Activated naive CD4-positive, alpha-beta T cell treated with anti-CD3 and anti-CD28 coated beads, Interleukin-2, amount 50 U/mL, for 72 hours (primary cell): ENCODE data around the gene UBE4B. TPM values are rescaled to one million over a fixed set of nuclear protein-coding genes. Genes with fewer than 3 reads are reported as not detected.
"Not testable (repeated sequence)": the region's sequence is repeated elsewhere in the genome, so short reads cannot be mapped to it uniquely, and the experiment has no call there.

Experiments used
- ATAC-seq, 2 donors: fragments of 150-1000 bp; cut with Tn5 transposase; 2 replicates each; pipeline ENCODE4 v1.10.0; 2021; ENCODE audit warnings: mild to moderate bottlenecking in 2 of 2, moderate library complexity in 2 of 2
- DNase-seq, 2 donors: peaks; one replicate each; pipeline ENCODE4 v3.0.0; 2021 to 2022; ENCODE audit warnings: low spot score in 2 of 2
- H3K27ac Mint-ChIP-seq, 2 donors: one replicate each; pipeline ENCODE4 v1.8.0; 2022; ENCODE audit warnings: mild to moderate bottlenecking in 2 of 2, mixed read lengths in 2 of 2
- H3K36me3 Mint-ChIP-seq, 2 donors: one replicate each; pipeline ENCODE4 v1.8.0; 2022; ENCODE audit warnings: mixed read lengths in 2 of 2
- H3K9me3 Mint-ChIP-seq, 2 donors: one replicate each; pipeline ENCODE4 v1.8.0; 2022; ENCODE audit warnings: mixed read lengths in 2 of 2
- total RNA-seq, 2 donors: library from RNA; stranded (reverse); gene quantifications; one replicate each; pipeline ENCODE4 v1.2.3, GENCODE V29; 2022

UBE4B gene
- total RNA-seq, 2 donors from 2014 or later = 30.0 to 44.4 TPM

GRCh38 chr1:10200620-10201019, 167.9 kb downstream of the UBE4B start:
- H3K9me3 Mint-ChIP-seq = no peaks in the 10 kb centered on the region
- DNase-seq = no peak
- no peak overlapping the region for H3K27ac Mint-ChIP-seq
- ATAC-seq = no peak
- no peaks in the 10 kb centered on the region for H3K36me3 Mint-ChIP-seq

GRCh38 chr1:10204003-10204642, 171.4 kb downstream of the UBE4B start:
- Mint-ChIP-seq H3K27ac (no peak overlapping the region), H3K9me3 (no peaks in the 10 kb centered on the region), H3K36me3 (no peaks in the 10 kb centered on the region)
- ATAC-seq (no peak), DNase-seq (no peak)

GRCh38 chr1:10205206-10205605, 172.4 kb downstream of the UBE4B start:
- DNase-seq, H3K9me3 Mint-ChIP-seq, H3K27ac Mint-ChIP-seq, H3K36me3 Mint-ChIP-seq, ATAC-seq: not testable (repeated sequence)

- no peak overlapping the region for H3K27ac Mint-ChIP-seq
- no peaks in the 10 kb centered on the region for H3K9me3 Mint-ChIP-seq
- no peaks in the 10 kb centered on the region for H3K36me3 Mint-ChIP-seq
- DNase-seq (no peak), ATAC-seq (no peak)
Measured at GRCh38 chr1:10207810-10208209, 175.1 kb downstream of the UBE4B start.

- DNase-seq (no peak), ATAC-seq (no peak)
- Mint-ChIP-seq H3K9me3 (no peaks in the 10 kb centered on the region), H3K36me3 (no peaks in the 10 kb centered on the region), H3K27ac (no peak overlapping the region)
Measured at GRCh38 chr1:10208537-10208936, 175.8 kb downstream of the UBE4B start.

- Mint-ChIP-seq H3K36me3 (no peaks in the 10 kb centered on the region), H3K9me3 (no peaks in the 10 kb centered on the region), H3K27ac (peak overlapping the region; percentile 80 to 95)
- DNase-seq (no peak), ATAC-seq (no peak)
Measured at GRCh38 chr1:10209590-10209904, 176.8 kb downstream of the UBE4B start.

- no peaks in the 10 kb centered on the region for H3K9me3 Mint-ChIP-seq
- H3K36me3 Mint-ChIP-seq = no peaks in the 10 kb centered on the region
- DNase-seq = peak; percentile 98
- H3K27ac Mint-ChIP-seq = peak within 1 kb of the TSS; percentile 95
- peak; percentile 98 for ATAC-seq
Measured at GRCh38 chr1:10209905-10210810, 177.4 kb downstream of the UBE4B start, which contains the start of gene KIF1B. Gene KIF1B, plus strand, starts transcription at chr1:10210570. Its CDS starts 21,759 bp downstream, at chr1:10232329.

- Mint-ChIP-seq H3K27ac (peak overlapping the region; percentile 4 to 95), H3K9me3 (no peaks in the 10 kb centered on the region), H3K36me3 (no peaks in the 10 kb centered on the region)
- peak in 1 of 2 donors; percentile 12 for DNase-seq
- ATAC-seq = peak in 1 of 2 donors; percentile 2
Measured at GRCh38 chr1:10210841-10211804, 178.4 kb downstream of the UBE4B start.

- ATAC-seq (peak in 1 of 2 donors; percentile 14), DNase-seq (peak in 1 of 2 donors; percentile 7)
- H3K36me3 Mint-ChIP-seq = no peaks in the 10 kb centered on the region
- no peaks in the 10 kb centered on the region for H3K9me3 Mint-ChIP-seq
- peak overlapping the region; percentile 4 to 95 for H3K27ac Mint-ChIP-seq
Measured at GRCh38 chr1:10211805-10212410, 179.2 kb downstream of the UBE4B start.

- Mint-ChIP-seq H3K9me3 (no peaks in the 10 kb centered on the region), H3K27ac (peak overlapping the region in 1 of 2 donors; percentile 4), H3K36me3 (no peaks in the 10 kb centered on the region)
- DNase-seq (no peak), ATAC-seq (no peak)
Measured at GRCh38 chr1:10212476-10212875, 179.7 kb downstream of the UBE4B start.

- H3K36me3 Mint-ChIP-seq = no peaks in the 10 kb centered on the region
- no peaks in the 10 kb centered on the region for H3K9me3 Mint-ChIP-seq
- no peak for ATAC-seq
- DNase-seq = no peak
- H3K27ac Mint-ChIP-seq = no peak overlapping the region
Measured at GRCh38 chr1:10213186-10213705, 180.5 kb downstream of the UBE4B start.

GRCh38 chr1:10216090-10216749, 183.5 kb downstream of the UBE4B start:
- H3K9me3 Mint-ChIP-seq = no peaks in the 10 kb centered on the region
- DNase-seq (no peak), ATAC-seq (no peak)
- no peak overlapping the region for H3K27ac Mint-ChIP-seq
- no peaks in the 10 kb centered on the region for H3K36me3 Mint-ChIP-seq

- Mint-ChIP-seq H3K27ac (peak overlapping the region in 1 of 2 donors; percentile 24), H3K36me3 (no peaks in the 10 kb centered on the region), H3K9me3 (no peaks in the 10 kb centered on the region)
- peak; percentile 24 to 79 for ATAC-seq
- DNase-seq = no peak
Measured at GRCh38 chr1:10217748-10218441, 185.1 kb downstream of the UBE4B start.

- ATAC-seq = no peak
- H3K9me3 Mint-ChIP-seq = no peaks in the 10 kb centered on the region
- no peaks in the 10 kb centered on the region for H3K36me3 Mint-ChIP-seq
- H3K27ac Mint-ChIP-seq = no peak overlapping the region
- DNase-seq = no peak
Measured at GRCh38 chr1:10220200-10220599, 187.4 kb downstream of the UBE4B start.

- H3K9me3 Mint-ChIP-seq, H3K36me3 Mint-ChIP-seq, DNase-seq, H3K27ac Mint-ChIP-seq, ATAC-seq: not testable (repeated sequence)
Measured at GRCh38 chr1:10220657-10221056, 187.9 kb downstream of the UBE4B start.
